G401.6 (cell line): ENCODE results near the gene UNC93A.
"Not testable (repeated sequence)": the region's sequence is repeated elsewhere in the genome, so short reads cannot be mapped to it uniquely, and the experiment has no call there.

Experiments
- FAIRE-seq: peaks from 2 replicates; lab custom pipeline; 2012; peaks lifted over from hg19 to GRCh38; lab: Jason Lieb, UNC

Gene UNC93A

GRCh38 chr6:167341665-167342655, 50.8 kb downstream of the UNC93A start:
- no peak for FAIRE-seq

GRCh38 chr6:167342879-167343610, 51.9 kb downstream of the UNC93A start:
- no peak for FAIRE-seq

DNA sequence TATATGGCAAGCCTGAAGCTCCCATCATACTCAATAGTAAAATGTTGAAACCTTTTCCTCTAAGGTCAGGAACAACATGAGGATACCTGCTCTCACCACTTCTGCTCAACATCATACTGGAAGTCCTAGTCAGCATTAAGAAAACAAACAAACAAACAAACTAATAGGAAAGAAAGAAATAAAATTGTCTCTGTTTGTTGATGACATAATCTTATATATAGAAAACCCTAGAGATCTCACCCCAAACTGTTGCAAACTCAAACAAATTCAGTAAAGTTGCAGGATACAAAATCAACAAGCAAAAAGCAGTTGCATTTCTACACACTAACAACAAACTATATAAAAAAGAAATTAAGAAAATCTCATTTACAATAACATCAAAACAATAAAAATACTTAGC, 54.2 kb downstream of the UNC93A start:
- no peak for FAIRE-seq

DNA sequence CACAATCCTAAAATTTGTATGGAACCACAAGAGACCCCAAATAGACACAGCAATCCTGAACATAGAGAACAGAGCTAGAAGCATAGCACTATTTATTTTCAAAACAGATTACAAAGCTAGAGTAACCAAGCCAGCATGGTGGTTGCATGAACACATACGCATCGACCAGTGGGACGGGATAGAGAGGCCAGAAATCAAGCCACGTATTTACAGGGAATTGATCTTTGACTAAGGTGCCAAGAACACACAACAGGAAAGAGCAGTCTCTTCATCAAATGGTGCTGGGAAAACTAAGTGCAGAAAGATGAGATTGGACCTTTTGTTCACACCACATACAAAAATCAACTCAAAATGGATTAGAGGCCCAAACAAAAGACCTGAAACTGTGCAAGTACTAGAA, 54.8 kb downstream of the UNC93A start:
- no peak for FAIRE-seq

DNA sequence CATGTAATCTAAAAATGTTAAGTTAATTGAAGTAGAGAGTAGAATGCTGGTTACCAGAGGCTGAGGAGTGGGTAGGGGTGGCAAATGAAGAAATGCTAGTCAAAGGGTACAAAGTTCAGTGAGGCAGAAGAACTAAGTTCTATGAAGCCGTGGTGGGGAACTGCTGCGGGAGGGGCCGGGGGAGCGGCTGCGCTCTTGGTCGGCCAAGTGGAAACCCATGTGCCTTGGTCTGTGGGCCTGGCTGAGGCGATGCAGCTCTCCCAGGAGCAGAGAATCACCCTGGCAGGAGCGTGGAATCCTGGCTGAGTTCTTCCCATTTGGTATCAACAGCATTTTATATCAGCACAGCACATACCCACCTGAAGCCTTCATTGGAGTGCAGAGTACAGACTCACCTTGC, 56.1 kb downstream of the UNC93A start:
- FAIRE-seq: no peak

GRCh38 chr6:167349631-167350274, 58.6 kb downstream of the UNC93A start:
- FAIRE-seq: no peak

GRCh38 chr6:167350275-167350696, 59.2 kb downstream of the UNC93A start:
- FAIRE-seq: no peak

- no peak for FAIRE-seq
These were observed 59.9 kb downstream of the UNC93A start for GRCh38 chr6:167350731-167351655.

- no peak for FAIRE-seq
These were observed 60.7 kb downstream of the UNC93A start for GRCh38 chr6:167351656-167352345.

- no peak for FAIRE-seq
These were observed 65.8 kb downstream of the UNC93A start for GRCh38 chr6:167356874-167357273.

- not testable (repeated sequence) for FAIRE-seq
These were observed 67.3 kb downstream of the UNC93A start for GRCh38 chr6:167358394-167358793.

DNA sequence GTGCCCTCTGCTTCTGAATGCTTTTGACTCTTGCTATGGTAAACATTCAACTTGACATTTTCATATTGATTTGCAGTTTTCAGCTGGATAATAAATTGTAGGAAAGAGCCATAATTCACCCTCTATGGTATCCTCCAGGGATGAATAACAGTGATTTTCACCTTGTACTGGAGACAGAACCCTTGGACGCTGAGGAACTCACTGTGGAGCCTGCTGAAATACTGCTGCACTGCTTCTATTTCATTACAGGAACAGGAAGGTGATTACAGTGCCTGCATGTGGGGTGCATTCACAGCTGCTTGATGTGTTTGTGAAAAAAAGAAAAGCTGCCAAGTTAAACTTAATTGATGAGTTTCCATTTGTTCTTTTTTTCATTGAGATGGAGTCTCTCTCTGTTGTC, 70.1 kb downstream of the UNC93A start:
- FAIRE-seq: not testable (repeated sequence)
